Stomach smooth muscle (tissue), 2 donors: Measurements from ENCODE around the gene HIGD2A.
A peak's percentile ranks its signal among the peaks of the same experiment; 100 is the strongest.

Experiments used
- H3K27ac ChIP-seq: one replicate; pipeline ENCODE4 v1.7.0; 2013; ENCODE audit warnings: mild to moderate bottlenecking, low read length, inconsistent platforms
- H3K27me3 ChIP-seq, 2 donors: one replicate each; pipeline ENCODE4 v1.7.0; 2013; ENCODE audit warnings: low read length in 2 of 2; ENCODE audit not compliant: insufficient read depth in 2 of 2, control insufficient read depth in 1 of 2
- H3K36me3 ChIP-seq, 2 donors: one replicate each; pipeline ENCODE4 v1.7.0; 2013; ENCODE audit warnings: low read length in 2 of 2; ENCODE audit not compliant: control insufficient read depth in 2 of 2, insufficient read depth in 2 of 2
- H3K4me1 ChIP-seq: one replicate; pipeline ENCODE4 v1.7.0; 2013; ENCODE audit warnings: low read length; ENCODE audit not compliant: control insufficient read depth, insufficient read depth
- H3K4me3 ChIP-seq, 2 donors: one replicate each; pipeline ENCODE4 v1.7.0; 2013; ENCODE audit warnings: low read length in 2 of 2
- H3K9ac ChIP-seq, 2 donors: one replicate each; pipeline ENCODE4 v1.7.0; 2013; ENCODE audit warnings: low read length in 2 of 2, mild to moderate bottlenecking in 1 of 2
- H3K9me3 ChIP-seq, 2 donors: one replicate each; pipeline ENCODE4 v1.7.0; 2013; ENCODE audit warnings: low read length in 2 of 2; ENCODE audit not compliant: control insufficient read depth in 2 of 2
- donor health status: healthy.
- donor health status: Pancreatic carcinoma.

HIGD2A gene

GRCh38 chr5:176384991-176385390, 3.6 kb upstream of the HIGD2A start:
- Histone ChIP-seq H3K4me1 (peaks cover 34% of the 10 kb centered on the region), H3K9ac (no peak overlapping the region), H3K36me3 (peaks cover 22 to 28% of the 10 kb centered on the region in 2 donors), H3K9me3 (no peaks in the 10 kb centered on the region), H3K27me3 (no peaks in the 10 kb centered on the region), H3K27ac (no peak overlapping the region), H3K4me3 (no peak overlapping the region)

DNA sequence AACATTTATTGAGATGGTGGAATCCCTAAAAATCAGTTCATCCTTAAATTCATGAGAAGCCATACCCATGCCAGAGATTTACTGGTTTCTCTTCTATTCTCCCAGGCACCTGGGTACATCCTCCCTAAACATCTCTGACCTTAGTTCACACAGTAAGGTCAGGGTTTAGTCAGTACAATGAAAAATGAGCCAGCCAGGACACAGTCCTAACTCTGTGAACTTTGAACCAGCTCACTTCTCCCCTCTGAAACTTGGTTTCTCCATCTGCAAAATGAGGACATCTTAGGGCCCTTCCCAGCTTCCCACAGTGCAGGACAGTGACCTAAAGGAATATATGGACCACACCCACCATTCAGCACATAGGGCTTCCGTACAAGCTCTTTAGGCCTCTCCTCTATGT, 2.1 kb upstream of the HIGD2A start:
- Histone ChIP-seq H3K36me3 (peaks cover 27 to 37% of the 10 kb centered on the region in 2 donors), H3K4me1 (peaks cover 28% of the 10 kb centered on the region)

DNA sequence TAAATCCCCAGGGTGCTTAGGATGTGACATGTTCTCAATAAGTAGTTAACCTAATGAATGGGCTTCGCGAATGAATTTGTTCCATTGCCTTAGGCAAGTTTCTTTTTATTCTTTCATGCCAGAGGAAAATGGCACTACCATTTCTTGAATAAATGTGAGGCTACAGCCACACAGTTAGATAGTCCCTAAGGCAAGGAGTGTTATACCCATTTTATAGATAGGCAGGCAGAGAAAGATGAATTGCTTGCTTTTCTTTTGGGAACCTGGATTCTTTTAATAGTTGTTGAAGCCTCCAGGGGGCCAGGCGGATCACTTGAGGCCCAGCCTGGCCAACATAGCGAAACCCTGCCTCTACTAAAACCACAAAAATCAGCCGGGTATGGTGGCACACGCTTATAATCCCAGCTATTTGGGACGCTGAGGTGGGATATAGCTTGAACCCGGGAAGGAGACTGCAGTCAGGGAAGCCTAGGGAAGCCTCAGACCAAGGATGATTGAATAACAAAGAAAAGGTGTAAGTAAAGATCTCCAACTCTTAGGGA, 1.1 kb upstream of the HIGD2A start:
- peak overlapping the region; percentile 97 to 98 for H3K9ac ChIP-seq
- no peaks in the 10 kb centered on the region for H3K27me3 ChIP-seq
- H3K9me3 ChIP-seq = no peaks in the 10 kb centered on the region
- H3K27ac ChIP-seq = no peak overlapping the region
- peaks cover 35 to 44% of the 10 kb centered on the region in 2 donors for H3K36me3 ChIP-seq
- peaks cover 19% of the 10 kb centered on the region for H3K4me1 ChIP-seq
- peak overlapping the region; percentile 98 to 99 for H3K4me3 ChIP-seq

More for the DNA sequence above, 2.1 kb upstream of the HIGD2A start:
- H3K27ac ChIP-seq = no peak overlapping the region
- H3K9ac ChIP-seq = no peak overlapping the region
- H3K9me3 ChIP-seq = no peaks in the 10 kb centered on the region
- no peaks in the 10 kb centered on the region for H3K27me3 ChIP-seq
- H3K4me3 ChIP-seq = no peak overlapping the region

DNA sequence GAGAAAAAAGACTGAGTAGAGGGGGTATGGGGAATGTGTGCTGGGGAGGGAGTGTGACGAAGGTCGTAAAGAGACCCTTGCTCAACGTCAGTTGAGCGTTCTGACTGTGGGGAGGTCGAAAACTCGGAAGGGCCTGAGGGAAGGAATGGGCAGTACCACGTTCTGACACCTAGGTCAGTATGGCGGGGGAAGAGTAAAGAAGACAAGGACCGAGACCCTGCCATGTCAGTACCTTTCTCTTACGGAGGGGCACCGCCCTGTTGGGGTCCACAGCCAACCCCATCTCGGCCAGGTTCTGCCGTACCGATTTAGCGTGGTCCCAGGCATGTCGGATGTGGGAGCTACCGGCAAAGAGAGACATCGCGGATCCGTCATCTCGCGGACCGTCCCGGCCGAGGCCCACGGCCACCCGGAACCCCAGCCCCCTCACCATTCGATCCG, 528 bp upstream of the HIGD2A start:
- peak overlapping the region; percentile 99 for H3K27ac ChIP-seq
- H3K36me3 ChIP-seq = peaks cover 40 to 41% of the 10 kb centered on the region in 2 donors

DNA sequence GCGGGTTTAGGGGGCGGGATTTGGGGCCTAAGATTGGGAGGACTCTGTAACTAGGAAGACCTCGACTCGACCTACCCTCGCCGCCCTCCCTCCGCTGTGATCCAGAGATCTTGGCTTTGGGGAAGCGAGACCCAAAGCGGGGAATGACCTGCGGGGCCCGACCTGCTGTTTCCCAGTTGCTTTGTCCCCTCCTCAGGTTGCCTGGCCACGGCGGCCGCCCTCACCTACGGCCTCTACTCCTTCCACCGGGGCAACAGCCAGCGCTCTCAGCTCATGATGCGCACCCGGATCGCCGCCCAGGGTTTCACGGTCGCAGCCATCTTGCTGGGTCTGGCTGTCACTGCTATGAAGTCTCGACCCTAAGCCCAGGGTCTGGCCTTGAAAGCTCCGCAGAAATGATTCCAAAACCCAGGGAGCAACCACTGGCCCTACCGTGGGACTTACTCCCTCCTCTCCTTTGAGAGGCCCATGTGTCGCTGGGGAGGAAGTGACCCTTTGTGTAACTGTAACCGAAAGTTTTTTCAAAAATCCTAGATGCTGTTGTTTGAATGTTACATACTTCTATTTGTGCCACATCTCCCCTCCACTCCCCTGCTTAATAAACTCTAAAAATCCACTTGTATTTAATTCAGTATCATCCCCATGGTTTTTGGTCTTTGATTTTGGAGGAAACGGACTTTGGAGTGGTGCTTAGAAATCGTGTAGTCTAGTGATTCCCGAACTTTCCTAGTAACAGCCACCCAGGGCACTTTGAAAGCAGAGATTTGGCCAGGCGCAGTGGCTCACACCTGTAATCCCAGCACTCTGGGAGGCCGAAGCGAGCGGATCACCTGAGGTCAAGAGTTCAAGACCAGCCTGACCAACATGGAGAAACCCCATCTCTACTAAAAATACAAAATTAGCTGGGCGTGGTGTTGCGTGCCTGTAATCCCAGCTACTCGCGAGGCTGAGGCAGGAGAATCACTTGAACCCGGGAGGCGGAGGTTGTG, 878 bp downstream of the HIGD2A start:
- Histone ChIP-seq H3K4me1 (peaks cover 18% of the 10 kb centered on the region), H3K4me3 (peak overlapping the region; percentile 98 to 99), H3K9ac (peak overlapping the region; percentile 96 to 97), H3K27ac (peak overlapping the region; percentile 99), H3K27me3 (no peaks in the 10 kb centered on the region), H3K36me3 (peaks cover 38 to 42% of the 10 kb centered on the region in 2 donors), H3K9me3 (no peaks in the 10 kb centered on the region)

More for the DNA sequence above, 528 bp upstream of the HIGD2A start:
- Histone ChIP-seq H3K9me3 (no peaks in the 10 kb centered on the region), H3K4me3 (peak overlapping the region; percentile 98 to 99), H3K4me1 (peaks cover 18% of the 10 kb centered on the region), H3K27me3 (no peaks in the 10 kb centered on the region), H3K9ac (peak overlapping the region; percentile 97 to 98)

- H3K27me3 ChIP-seq = no peaks in the 10 kb centered on the region
- H3K9ac ChIP-seq = no peak overlapping the region
- no peak overlapping the region for H3K4me3 ChIP-seq
- peaks cover 18% of the 10 kb centered on the region for H3K4me1 ChIP-seq
- H3K9me3 ChIP-seq = no peaks in the 10 kb centered on the region
- no peak overlapping the region for H3K27ac ChIP-seq
- H3K36me3 ChIP-seq = peaks cover 36 to 40% of the 10 kb centered on the region in 2 donors
Measured at GRCh38 chr5:176391479-176391878, 2.9 kb downstream of the HIGD2A start.

GRCh38 chr5:176391999-176392398, 3.4 kb downstream of the HIGD2A start:
- H3K4me1 ChIP-seq = peaks cover 18% of the 10 kb centered on the region
- H3K27ac ChIP-seq = no peak overlapping the region

GRCh38 chr5:176392526-176392925, 4.0 kb downstream of the HIGD2A start:
- peaks cover 37 to 45% of the 10 kb centered on the region in 2 donors for H3K36me3 ChIP-seq
- H3K4me1 ChIP-seq = peaks cover 15% of the 10 kb centered on the region
- no peaks in the 10 kb centered on the region for H3K27me3 ChIP-seq
- H3K9me3 ChIP-seq = no peaks in the 10 kb centered on the region
- H3K9ac ChIP-seq = no peak overlapping the region
- no peak overlapping the region for H3K27ac ChIP-seq
- H3K4me3 ChIP-seq = no peak overlapping the region

More at GRCh38 chr5:176391999-176392398, 3.4 kb downstream of the HIGD2A start:
- Histone ChIP-seq H3K36me3 (peaks cover 36 to 44% of the 10 kb centered on the region in 2 donors), H3K27me3 (no peaks in the 10 kb centered on the region), H3K4me3 (no peak overlapping the region), H3K9me3 (no peaks in the 10 kb centered on the region), H3K9ac (no peak overlapping the region)

DNA sequence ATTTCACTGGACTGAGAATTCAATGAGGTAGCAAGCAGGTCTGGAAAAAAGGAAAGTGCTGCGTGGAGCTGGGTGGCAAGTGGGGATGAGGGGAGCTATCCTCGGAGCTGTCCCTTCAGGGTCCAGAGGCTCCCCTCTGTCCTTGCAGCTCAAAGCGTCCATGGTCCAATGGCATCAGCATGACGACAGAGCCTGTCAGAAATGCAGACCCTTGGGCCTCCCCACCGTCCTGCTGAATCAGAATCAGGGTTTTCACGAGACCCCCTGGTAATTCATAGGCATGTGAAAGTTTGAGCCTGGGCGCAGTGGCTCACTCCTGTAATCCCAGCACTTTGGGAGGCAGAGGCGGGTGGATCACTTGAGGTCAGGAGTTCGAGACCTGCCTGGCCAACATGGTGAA, 5.5 kb downstream of the HIGD2A start:
- H3K4me3 ChIP-seq = no peak overlapping the region
- peaks cover 37 to 45% of the 10 kb centered on the region in 2 donors for H3K36me3 ChIP-seq
- no peaks in the 10 kb centered on the region for H3K27me3 ChIP-seq
- peaks cover 6% of the 10 kb centered on the region for H3K4me1 ChIP-seq
- no peak overlapping the region for H3K27ac ChIP-seq
- no peaks in the 10 kb centered on the region for H3K9me3 ChIP-seq
- H3K9ac ChIP-seq = no peak overlapping the region

DNA sequence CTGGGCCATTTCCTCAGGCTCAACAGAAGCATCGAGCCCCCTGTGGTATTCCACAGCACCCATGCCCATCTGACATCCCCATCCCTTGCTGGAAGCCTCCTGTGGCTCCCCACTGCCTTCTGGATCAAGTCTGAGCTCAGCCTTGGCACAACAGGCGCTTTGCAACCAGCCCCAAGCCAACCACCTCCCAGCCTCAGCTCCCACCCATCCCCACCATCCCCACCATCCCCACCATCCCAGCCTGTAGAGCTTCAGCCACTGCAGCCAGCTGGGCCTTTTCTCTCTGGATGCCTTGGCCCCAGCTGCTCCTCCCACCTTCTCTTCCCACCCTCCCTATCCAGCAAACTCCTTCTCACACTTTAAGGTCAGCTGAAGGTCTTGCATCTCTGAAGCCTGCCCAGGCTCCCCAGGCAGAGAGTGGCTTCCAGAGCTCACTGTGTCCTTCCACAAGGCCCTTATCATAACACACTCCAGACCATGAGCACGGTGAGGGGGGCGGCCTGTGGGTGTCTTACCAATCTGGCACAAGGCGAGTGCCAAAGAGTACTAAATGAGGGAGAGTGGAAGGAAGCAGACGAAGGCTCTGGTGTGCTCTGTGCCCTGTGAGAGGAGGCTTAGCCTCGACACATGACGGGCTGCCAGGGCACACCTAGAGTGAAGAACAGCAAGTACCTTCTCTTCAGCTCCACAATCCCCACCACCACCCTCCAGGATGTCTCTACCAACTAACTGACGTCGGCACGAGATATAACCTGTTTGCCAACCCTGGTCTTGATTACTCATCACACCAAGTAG, 6.5 kb downstream of the HIGD2A start:
- Histone ChIP-seq H3K4me3 (no peak overlapping the region), H3K9ac (no peak overlapping the region), H3K4me1 (no peaks in the 10 kb centered on the region), H3K27me3 (no peaks in the 10 kb centered on the region), H3K36me3 (peaks cover 37 to 45% of the 10 kb centered on the region in 2 donors), H3K9me3 (no peaks in the 10 kb centered on the region), H3K27ac (no peak overlapping the region)
